Measurements from ENCODE around the gene CENPN. TPM values are rescaled to one million over a fixed set of nuclear protein-coding genes. Genes with fewer than 3 reads are reported as not detected.

The CENPN gene
- total RNA-seq, 1 experiment from 2014 or later = 76.7 TPM

- Histone ChIP-seq H3K9ac (ENCODE audit: low read length) (no peak overlapping the region), H3K27ac (ENCODE audit: low read depth, low read length) (no peak overlapping the region), H3K4me1 (ENCODE audit: control insufficient read depth in 1 of 2, insufficient read depth in 2 of 2, low read length in 2 of 2) (no peaks in the 10 kb centered on the region), H4K20me1 (ENCODE audit: insufficient read depth) (no peaks in the 10 kb centered on the region), H3K79me2 (ENCODE audit: insufficient read depth, low read length) (no peaks in the 10 kb centered on the region), H3K27me3 (ENCODE audit: insufficient read depth, low read length) (no peaks in the 10 kb centered on the region), H3K36me3 (ENCODE audit: control insufficient read depth in 1 of 2, insufficient read depth in 2 of 2, low read length in 2 of 2) (peaks cover 78 to 81% of the 10 kb centered on the region in 2 experiments), H3K9me2 (ENCODE audit: insufficient read depth) (no peaks in the 10 kb centered on the region), H3K4me3 (replicated peaks in 1 of 2; ENCODE audit: low read depth in 1 of 2, low read length in 2 of 2) (no peak overlapping the region), H3K9me3 (ENCODE audit: control insufficient read depth in 1 of 2, insufficient read depth in 1 of 2, low read depth in 1 of 2, low read length in 2 of 2) (no peaks in the 10 kb centered on the region), H2AFZ (ENCODE audit: low read depth, low read length, poor library complexity, severe bottlenecking) (no peak overlapping the region), H3K4me2 (ENCODE audit: low read length) (no peak overlapping the region)
- DNase-seq (ENCODE audit: low read depth, low spot score) = no peak
- POLR2A ChIA-PET = no interaction called here
- RAD21 ChIA-PET (ENCODE audit: low non-redundant PET in 1 of 2, low total read pairs in 2 of 2, uncharacterized antibody in 2 of 2, unreplicated experiment in 2 of 2) = no interaction called here
- no peak for TF ChIP-seq ZNF274 (IDR thresholded peaks at IDR 0.05; ENCODE audit: low read depth, low read length)
- TF ChIP-seq CTCF (IDR thresholded peaks at IDR 0.05 in 2 of 3, conservative IDR thresholded peaks at IDR 0.05 in 1 of 3; ENCODE audit: borderline replicate concordance in 1 of 3, insufficient read depth in 1 of 3, low read depth in 2 of 3, low read length in 2 of 3) = no peak
- TF ChIP-seq JUND (IDR thresholded peaks at IDR 0.05) = no peak
- TF ChIP-seq CBX3 (IDR thresholded peaks at IDR 0.05; ENCODE audit: low read depth) = no peak
- TF ChIP-seq POLR2AphosphoS5 (IDR thresholded peaks at IDR 0.05; ENCODE audit: low read depth, low read length) = no peak
- no peak for TF ChIP-seq ZBTB33 (IDR thresholded peaks at IDR 0.05; ENCODE audit: extremely low read depth, insufficient replicate concordance, low read length)
- TF ChIP-seq POLR2A (IDR thresholded peaks at IDR 0.05; ENCODE audit: borderline replicate concordance, extremely low read depth, insufficient read depth, insufficient read length) = no peak
- ATAC-seq = no peak
- intact Hi-C loops (cut with micrococcal nuclease) = no loop called here
- no TSS peak for BruUV-seq (replicated peaks)
- CTCF ChIA-PET = interaction anchor here (0.7 to 1.8 kb wide), 4 partner anchors 9 to 18 kb away, joined by 3 to 7 read pairs (median 4); partner anchors contain the start of genes ATMIN, CENPN and CMC2
Observed at GRCh38 chr16:81018496-81018895, 11.5 kb downstream of the CENPN start.
